Sigmoid colon (tissue), 7 donors: ENCODE results near the gene OCEL1. TPM values are rescaled to one million over a fixed set of nuclear protein-coding genes. Genes with fewer than 3 reads are reported as not detected.

Source experiments
- DNase-seq: peaks from one replicate; pipeline ENCODE4 v3.0.0-alpha.2; 2019
- H3K27ac ChIP-seq, 4 donors: fragments of 200-600 bp; sonication (generic); one replicate each; pipeline ENCODE4 v1.5.1; 2016 to 2019; ENCODE audit warnings: mild to moderate bottlenecking in 1 of 4
- H3K27me3 ChIP-seq, 3 donors: fragments of 200-600 bp; sonication (generic); one replicate each; pipeline ENCODE4 v1.5.1; 2019; ENCODE audit warnings: mild to moderate bottlenecking in 1 of 3
- H3K36me3 ChIP-seq, 4 donors: fragments of 200-600 bp; sonication (generic); one replicate each; pipeline ENCODE4 v1.5.1; 2016 to 2019
- H3K4me1 ChIP-seq, 4 donors: fragments of 200-600 bp; sonication (generic); one replicate each; pipeline ENCODE4 v1.5.1; 2017 to 2019
- H3K4me3 ChIP-seq, 4 donors: fragments of 200-600 bp; sonication (generic); one replicate each; pipeline ENCODE4 v1.5.1; 2017 to 2019; ENCODE audit warnings: mild to moderate bottlenecking in 2 of 4, moderate library complexity in 1 of 4
- H3K9me3 ChIP-seq, 4 donors: fragments of 200-600 bp in 3 of 4; sonication (generic) in 3 of 4; one replicate each; pipeline versions ENCODE4 v1.5.1 to v1.6.1; 2013 to 2019
- CTCF ChIP-seq, 4 experiments: fragments of 450-650 bp in 3 of 4; fragments of 200-600 bp in 1 of 4; IDR thresholded peaks; one replicate each; pipeline ENCODE4 v1.5.1; 2016 to 2019; ENCODE audit warnings: antibody characterized with exemption in 4 of 4, mild to moderate bottlenecking in 3 of 4, moderate library complexity in 2 of 4
- EP300 ChIP-seq, 4 donors: sonication (generic); formaldehyde crosslinking; IDR thresholded peaks; one replicate each; pipeline ENCODE4 v1.6.1; 2017; ENCODE audit warnings: antibody characterized with exemption in 4 of 4
- POLR2A ChIP-seq, 2 donors: fragments of 450-650 bp; IDR thresholded peaks; one replicate each; pipeline ENCODE4 v1.6.1; 2016; ENCODE audit warnings: antibody characterized with exemption in 2 of 2, mild to moderate bottlenecking in 2 of 2, moderate library complexity in 2 of 2
- POLR2AphosphoS5 ChIP-seq, 4 donors: sonication (generic); formaldehyde crosslinking; IDR thresholded peaks; one replicate each; pipeline ENCODE4 v1.6.1; 2017; ENCODE audit warnings: antibody characterized with exemption in 4 of 4
- WGBS, 2 donors: extraction: QIAGEN DNeasy Blood & Tissue Kit; methylation state at CpG; one replicate each; pipeline ENCODE4 v1.1.7; 2013; 5-methylcytosine and 5-hydroxymethylcytosine counted together
- intact Hi-C: fragments of 100-400 bp; cut with DNase I; formaldehyde crosslinking; loops from one replicate; pipeline ENCODE4 v1.15.1; 2023
- polyA plus RNA-seq, 3 donors: library from polyadenylated mRNA; stranded (reverse); fragments of 200-250 nt; gene quantifications; one replicate each; pipeline ENCODE4 v1.2.3, GENCODE V29; 2013
- total RNA-seq, 4 donors: library from RNA; depleted of rRNA; stranded (reverse); fragments of >200 nt; gene quantifications; one replicate each; pipeline ENCODE4 v1.1.0, GENCODE V29; 2016
- donor health status: healthy with polysubstance abuse.
- donor health status: Bipolar disorder and iron deficiency.
- donor health status: healthy.

OCEL1 gene
- total and polyA plus RNA-seq, 7 donors = 7.5 to 79.8 (median 15.8) TPM

DNA sequence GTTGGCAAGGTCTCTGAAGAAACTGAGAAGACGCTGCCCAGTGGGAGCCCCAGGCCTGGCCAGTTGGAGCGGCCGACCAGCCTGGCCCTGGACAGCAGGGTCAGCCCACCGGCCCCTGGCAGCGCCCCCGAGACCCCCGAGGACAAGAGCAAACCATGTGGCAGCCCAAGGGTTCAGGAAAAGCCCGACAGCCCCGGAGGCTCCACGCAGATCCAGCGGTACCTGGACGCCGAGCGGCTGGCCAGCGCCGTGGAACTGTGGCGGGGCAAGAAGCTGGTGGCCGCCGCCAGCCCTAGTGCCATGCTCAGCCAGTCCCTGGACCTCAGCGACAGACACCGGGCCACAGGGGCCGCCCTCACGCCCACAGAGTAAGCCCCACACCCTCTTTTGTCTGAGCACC, 30.9 kb upstream of the OCEL1 start:
- intact Hi-C loops = no loop called here
- Histone ChIP-seq H3K4me1 (no peaks in the 10 kb centered on the region), H3K4me3 (no peak overlapping the region), H3K9me3 (no peaks in the 10 kb centered on the region), H3K27me3 (no peaks in the 10 kb centered on the region), H3K36me3 (peaks cover 48 to 86% (median 70%) of the 10 kb centered on the region in 4 donors), H3K27ac (no peak overlapping the region)
- DNase-seq = no peak
- no peak for TF ChIP-seq EP300 (IDR thresholded peaks at IDR 0.05)
- no peak for TF ChIP-seq CTCF (IDR thresholded peaks at IDR 0.05)
- no peak for TF ChIP-seq POLR2A (IDR thresholded peaks at IDR 0.05)
- no peak for TF ChIP-seq POLR2AphosphoS5 (IDR thresholded peaks at IDR 0.05)
- 97 to 98% methylated on average over 23 of the region's 23 CpGs for WGBS, 2 donors

- Histone ChIP-seq H3K27me3 (no peaks in the 10 kb centered on the region), H3K9me3 (no peaks in the 10 kb centered on the region), H3K27ac (no peak overlapping the region), H3K4me3 (no peak overlapping the region), H3K36me3 (peaks cover 51 to 86% (median 72%) of the 10 kb centered on the region in 4 donors), H3K4me1 (no peaks in the 10 kb centered on the region)
- 97 to 98% methylated on average over 7 of the region's 7 CpGs for WGBS, 2 donors
- DNase-seq = no peak
- intact Hi-C loops = no loop called here
- TF ChIP-seq EP300 (IDR thresholded peaks at IDR 0.05) = no peak
- TF ChIP-seq CTCF (IDR thresholded peaks at IDR 0.05) = no peak
- no peak for TF ChIP-seq POLR2A (IDR thresholded peaks at IDR 0.05)
- no peak for TF ChIP-seq POLR2AphosphoS5 (IDR thresholded peaks at IDR 0.05)
Measured at GRCh38 chr19:17196610-17197009, 29.4 kb upstream of the OCEL1 start.

DNA sequence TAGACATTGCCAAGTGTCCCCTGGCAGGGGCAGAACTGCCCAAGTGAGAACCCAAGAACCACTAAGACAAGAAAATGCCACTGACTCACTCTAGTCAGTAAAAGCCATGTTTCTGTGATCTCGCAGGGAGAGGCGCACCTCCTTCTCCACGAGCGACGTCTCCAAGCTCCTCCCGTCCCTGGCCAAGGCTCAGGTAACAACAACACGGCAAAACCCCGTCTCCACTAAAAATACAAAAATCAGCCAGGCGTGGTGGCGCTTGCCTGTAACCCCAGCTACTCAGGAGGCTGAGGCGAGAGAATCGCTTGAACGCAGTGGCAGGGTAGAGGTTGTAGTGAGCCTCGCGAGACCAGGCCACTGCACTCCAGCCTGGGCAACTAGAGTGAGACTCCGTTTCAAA, 28.4 kb upstream of the OCEL1 start:
- no peak for TF ChIP-seq POLR2AphosphoS5 (IDR thresholded peaks at IDR 0.05)
- TF ChIP-seq POLR2A (IDR thresholded peaks at IDR 0.05) = no peak
- no peak for TF ChIP-seq EP300 (IDR thresholded peaks at IDR 0.05)
- no peak for TF ChIP-seq CTCF (IDR thresholded peaks at IDR 0.05)
- H3K27ac ChIP-seq = no peak overlapping the region
- intact Hi-C loops = no loop called here
- no peaks in the 10 kb centered on the region for H3K9me3 ChIP-seq
- no peak for DNase-seq
- H3K27me3 ChIP-seq = no peaks in the 10 kb centered on the region
- peaks cover 58 to 86% (median 72%) of the 10 kb centered on the region in 4 donors for H3K36me3 ChIP-seq
- 95 to 96% methylated on average over 16 of the region's 16 CpGs for WGBS, 2 donors
- H3K4me3 ChIP-seq = no peak overlapping the region
- no peaks in the 10 kb centered on the region for H3K4me1 ChIP-seq

DNA sequence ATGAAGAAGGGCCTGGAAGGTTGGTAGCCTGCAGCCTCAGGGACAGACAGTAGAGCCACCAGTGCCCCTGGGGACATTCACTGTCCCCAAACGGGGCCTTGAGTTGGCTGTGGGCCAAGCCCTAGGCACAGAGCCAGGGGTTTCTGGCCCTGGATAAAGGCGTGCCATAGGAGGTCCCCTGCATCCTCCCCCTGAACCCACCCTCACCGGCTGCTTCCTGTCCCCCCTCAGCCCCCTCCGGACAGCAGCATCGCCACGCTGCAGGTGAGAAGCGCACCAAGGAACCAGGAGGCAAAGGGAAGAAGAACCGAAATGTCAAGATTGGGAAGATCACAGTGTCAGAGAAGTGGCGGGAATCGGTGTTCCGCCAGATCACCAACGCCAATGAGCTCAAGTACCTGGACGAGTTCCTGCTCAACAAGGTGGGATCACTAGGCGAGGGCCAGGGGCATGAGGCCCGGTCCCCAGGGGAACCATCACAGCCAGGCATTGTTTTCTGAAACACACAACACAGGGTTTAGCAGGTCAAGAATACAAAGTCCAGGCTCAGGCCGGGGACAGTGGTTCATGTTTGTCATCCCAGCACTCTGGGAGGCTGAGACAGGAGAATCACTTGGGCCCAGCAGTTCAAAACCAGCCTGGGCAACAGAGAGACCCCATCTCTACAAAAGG, 25.5 kb upstream of the OCEL1 start:
- Histone ChIP-seq H3K9me3 (no peaks in the 10 kb centered on the region), H3K4me1 (no peaks in the 10 kb centered on the region), H3K4me3 (no peak overlapping the region), H3K36me3 (peaks cover 32 to 81% (median 53%) of the 10 kb centered on the region in 4 donors), H3K27ac (no peak overlapping the region), H3K27me3 (no peaks in the 10 kb centered on the region)
- DNase-seq = no peak
- WGBS, 2 donors = 84 to 88% methylated on average over 16 of the region's 16 CpGs
- TF ChIP-seq EP300 (IDR thresholded peaks at IDR 0.05) (no peak), CTCF (IDR thresholded peaks at IDR 0.05) (no peak), POLR2AphosphoS5 (IDR thresholded peaks at IDR 0.05) (no peak), POLR2A (IDR thresholded peaks at IDR 0.05) (no peak)
- intact Hi-C loops = no loop called here

- H3K36me3 ChIP-seq = peaks cover 39 to 93% (median 59%) of the 10 kb centered on the region in 4 donors
Measured at GRCh38 chr19:17202249-17202648, 23.8 kb upstream of the OCEL1 start.

More at GRCh38 chr19:17202249-17202648, 23.8 kb upstream of the OCEL1 start:
- intact Hi-C loops = no loop called here
- no peak for TF ChIP-seq CTCF (IDR thresholded peaks at IDR 0.05)
- no peak for TF ChIP-seq POLR2AphosphoS5 (IDR thresholded peaks at IDR 0.05)
- TF ChIP-seq EP300 (IDR thresholded peaks at IDR 0.05) = no peak
- no peak for TF ChIP-seq POLR2A (IDR thresholded peaks at IDR 0.05)
- 77 to 88% methylated on average over 9 of the region's 9 CpGs for WGBS, 2 donors
- DNase-seq = no peak
- Histone ChIP-seq H3K4me1 (no peaks in the 10 kb centered on the region), H3K9me3 (no peaks in the 10 kb centered on the region), H3K4me3 (no peak overlapping the region), H3K27ac (no peak overlapping the region), H3K27me3 (no peaks in the 10 kb centered on the region)
